HG03060 (cell line): ENCODE measurements around the gene CPLX4.

ENCODE experiments used
- ATAC-seq: cut with Tn5 transposase; IDR thresholded peaks from one replicate; pipeline ENCODE4 v1.9.1; 2021; ENCODE audit warnings: low read depth, moderate number of reproducible peaks; ENCODE audit not compliant: unreplicated experiment

CPLX4 gene, protein sequence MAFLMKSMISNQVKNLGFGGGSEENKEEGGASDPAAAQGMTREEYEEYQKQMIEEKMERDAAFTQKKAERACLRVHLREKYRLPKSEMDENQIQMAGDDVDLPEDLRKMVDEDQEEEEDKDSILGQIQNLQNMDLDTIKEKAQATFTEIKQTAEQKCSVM

DNA sequence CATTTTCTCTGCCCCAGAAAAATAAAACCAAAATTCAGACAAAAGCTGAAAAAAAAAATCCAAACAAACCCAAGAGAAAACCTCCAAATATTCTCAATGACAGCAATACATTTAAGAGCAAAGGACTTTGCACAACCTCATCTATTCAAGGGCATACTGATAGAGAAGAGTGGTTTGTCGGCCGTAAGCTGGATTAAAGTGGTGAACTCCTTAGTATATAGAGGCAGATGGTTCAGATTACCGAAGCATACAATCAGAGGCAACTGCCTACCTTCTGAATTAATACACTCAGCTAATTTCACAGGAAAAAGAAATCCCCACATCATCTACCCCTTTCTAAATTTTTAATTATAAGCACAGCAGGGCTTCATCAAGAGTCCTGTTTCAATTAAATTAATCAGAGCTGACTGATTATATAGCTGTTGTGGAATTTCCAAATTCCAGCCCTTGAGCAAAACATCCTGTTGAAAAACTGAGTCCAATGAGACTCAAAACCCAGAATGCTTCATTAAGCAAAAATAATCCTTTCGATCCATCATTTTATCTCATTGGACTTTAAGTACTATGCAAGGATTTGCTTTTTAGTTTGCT is at the start of gene CPLX4:
CPLX4 (minus strand) TSS at position 190 of the 591 bp plus-strand sequence; CDS start at position 3, 187 bp downstream.
- ATAC-seq: no peak

DNA sequence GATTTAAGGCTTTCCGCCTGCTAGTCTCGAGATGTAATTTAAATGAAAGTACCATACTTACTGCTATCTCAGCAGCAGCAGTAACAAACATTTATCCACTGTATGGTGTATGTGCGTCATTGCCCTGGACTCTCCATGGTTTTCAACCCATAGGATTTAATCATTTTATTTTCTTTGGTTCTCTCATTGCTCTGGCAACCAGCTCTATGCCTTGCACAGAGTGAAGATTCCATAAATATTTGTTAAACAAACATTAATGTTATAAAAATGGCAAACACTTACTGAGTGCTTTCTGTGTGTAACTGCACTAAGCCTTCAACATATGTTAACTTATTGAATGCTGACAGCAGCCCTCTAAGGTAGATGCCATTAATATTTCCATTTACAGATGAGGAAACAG is 41.9 kb upstream of the CPLX4 start:
- no peak for ATAC-seq

DNA sequence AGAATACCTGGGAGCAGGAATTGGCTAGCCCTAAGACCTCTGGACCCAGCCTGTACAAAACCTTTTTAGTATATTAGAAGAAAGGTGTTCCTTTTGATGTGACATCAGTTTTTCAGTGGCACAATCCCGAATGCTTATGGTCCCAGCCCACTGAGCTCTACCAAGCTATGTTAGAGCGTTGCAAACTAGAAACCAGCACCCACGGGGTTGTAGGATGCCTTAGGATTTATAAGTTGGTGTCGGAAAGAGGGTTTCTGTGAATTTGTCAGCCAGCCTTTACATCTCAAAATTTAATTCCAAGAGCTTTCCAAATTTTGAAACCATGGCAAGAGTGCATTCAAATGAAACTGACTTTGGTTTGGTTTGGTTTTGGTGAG is 41.1 kb upstream of the CPLX4 start:
- peak; percentile 8 for ATAC-seq

DNA sequence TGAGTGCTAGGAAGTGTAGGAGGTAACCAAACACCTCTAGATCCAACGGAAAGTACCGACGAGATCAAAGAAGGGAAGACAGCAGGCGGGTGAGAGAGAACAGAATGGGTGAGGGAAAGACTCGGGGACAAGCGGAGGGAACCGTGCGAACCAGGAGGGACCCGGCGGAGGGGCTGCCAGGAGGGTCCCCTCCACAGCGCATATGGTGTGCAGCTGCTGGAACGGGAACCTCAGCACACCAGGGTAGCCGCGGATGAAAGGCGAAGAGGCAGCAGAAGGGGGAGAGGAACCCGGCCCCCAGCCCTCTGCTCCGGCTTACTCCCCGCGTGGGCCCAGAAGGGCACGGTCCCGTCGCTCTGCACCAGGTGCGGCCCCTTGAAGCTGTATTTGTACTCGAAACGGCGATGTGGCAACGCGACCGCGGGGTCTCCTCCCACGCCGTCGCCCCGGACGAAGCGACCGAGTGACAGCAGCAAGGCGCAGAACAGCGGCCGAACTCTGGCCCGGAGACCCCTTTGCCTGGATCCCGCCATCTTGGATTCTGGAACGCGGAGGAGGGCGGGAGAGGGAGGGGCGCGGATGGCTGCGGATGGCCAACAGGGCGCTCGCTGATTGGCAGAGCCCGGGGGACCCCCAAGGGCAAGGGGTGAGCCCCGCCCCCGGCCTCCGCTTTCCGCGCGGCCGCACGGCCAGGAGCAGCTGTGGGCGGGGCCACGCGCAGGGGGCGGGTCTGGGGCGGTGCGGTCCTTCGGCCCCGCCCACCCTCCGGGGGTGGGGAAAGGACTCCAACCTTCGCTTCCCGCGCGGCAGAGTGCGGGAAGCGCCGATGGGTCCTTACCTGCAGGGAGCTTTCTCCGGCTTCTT is 40.5 kb upstream of the CPLX4 start, which contains the start of gene LMAN1:
LMAN1 (minus strand) TSS at position 554 of the 864 bp plus-strand sequence; CDS start at position 533, 21 bp downstream.
- peak; percentile 70 for ATAC-seq

DNA sequence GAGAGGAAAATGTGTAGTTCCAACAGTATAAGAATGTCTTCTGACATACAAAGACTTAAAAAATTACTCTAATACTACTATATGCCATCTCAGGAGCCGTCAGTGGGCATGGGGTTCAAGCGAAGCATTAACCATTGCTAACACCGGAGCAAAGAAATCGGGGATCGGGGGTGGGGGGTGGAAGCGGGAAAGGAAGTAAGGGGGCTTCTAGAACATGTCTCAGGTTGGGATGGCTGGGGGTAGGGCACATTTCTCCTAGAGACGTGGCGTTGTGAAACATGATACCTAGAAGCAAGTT is 39.9 kb upstream of the CPLX4 start:
- ATAC-seq: no peak

DNA sequence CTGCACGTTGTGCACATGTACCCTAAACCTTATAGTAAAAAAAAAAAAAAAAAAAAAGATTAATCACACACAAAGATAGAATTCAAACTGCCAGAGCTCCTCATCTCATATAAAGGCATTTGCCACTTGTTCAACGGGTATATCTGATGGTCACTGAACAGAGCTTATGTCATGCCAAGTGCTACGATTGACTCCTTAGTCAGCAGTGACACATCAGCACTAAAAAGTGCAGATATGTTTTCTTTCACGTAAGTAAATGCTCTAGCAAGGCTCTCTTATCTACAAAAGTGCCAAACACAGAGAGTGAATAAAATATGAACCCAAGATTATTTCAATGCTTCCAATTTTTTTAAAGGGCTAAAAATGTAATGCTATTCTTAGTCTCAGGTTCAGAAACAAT is 39.5 kb upstream of the CPLX4 start:
- no peak for ATAC-seq

DNA sequence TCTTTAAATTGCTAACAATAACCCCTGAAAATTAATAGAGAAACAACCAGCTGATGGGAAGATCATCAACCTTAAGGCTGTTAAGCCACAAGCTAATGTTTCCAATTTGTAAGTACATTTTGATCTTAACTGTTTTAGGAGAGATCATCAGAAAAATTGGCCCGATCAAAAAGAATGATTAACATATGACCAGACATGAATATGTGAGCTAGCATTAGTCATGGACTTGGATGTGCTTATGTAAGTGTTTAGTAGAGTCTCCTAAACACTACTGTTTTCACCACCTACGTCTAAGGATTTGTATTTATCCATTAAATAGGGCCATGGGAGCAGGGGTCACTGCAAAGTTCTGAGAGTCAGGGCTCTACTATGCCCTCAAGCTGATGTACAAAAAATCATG is 36.3 kb upstream of the CPLX4 start:
- no peak for ATAC-seq

DNA sequence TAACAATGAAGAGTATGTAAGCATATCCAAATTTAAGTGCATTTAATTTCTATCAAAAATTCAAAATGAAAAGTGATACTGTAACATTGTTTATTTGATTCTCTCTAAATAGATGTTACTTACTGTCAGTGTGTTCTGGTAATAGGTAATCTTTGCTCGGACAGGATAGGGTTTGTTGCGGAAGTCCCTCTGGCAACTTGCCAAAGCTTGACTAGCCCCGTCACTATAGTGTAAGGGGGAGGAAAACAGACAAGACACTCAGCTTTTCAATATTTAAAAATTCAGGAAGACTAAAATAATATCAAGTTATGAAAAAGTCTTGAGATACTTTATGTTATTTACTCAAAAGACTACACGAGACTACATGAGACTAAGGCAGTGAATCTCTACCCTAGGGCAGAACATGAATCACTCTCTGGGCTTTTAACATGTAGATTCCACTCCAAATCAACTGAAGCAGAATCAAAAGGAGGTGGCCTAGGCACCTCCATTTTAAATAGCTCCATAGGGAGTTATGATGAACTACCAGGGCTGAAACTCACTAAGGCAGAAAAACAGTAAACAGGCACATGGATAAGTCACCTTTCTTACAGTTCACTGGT is 34.7 kb upstream of the CPLX4 start:
- ATAC-seq: no peak

DNA sequence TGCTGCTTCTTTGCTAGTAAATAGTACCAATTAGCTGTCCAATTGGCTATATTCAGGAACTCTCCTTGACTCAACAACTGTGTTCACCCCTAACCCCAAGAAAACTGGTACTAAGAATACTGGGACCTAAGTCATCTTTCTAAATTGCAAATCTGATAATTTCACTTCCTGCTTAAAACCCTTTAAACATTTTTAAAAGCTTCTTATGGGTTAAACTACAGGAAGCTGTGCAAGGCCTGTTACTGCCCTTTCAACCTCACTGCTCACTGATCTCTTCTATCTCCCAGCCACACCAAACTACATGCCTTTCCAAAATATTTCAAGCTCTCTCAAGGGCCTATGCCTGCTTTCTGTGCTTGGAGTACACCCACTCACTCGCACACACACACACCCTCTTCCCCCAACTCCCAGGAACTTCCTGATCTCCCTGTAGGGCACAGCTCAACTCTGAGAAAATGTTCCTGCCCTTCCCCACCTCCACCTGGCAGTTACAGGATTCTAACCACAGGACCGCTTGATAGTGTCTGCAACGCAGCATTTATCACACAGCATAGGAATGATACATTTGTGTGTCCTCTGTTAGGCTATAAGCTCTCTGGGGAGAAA is 33.9 kb upstream of the CPLX4 start:
- ATAC-seq: no peak

DNA sequence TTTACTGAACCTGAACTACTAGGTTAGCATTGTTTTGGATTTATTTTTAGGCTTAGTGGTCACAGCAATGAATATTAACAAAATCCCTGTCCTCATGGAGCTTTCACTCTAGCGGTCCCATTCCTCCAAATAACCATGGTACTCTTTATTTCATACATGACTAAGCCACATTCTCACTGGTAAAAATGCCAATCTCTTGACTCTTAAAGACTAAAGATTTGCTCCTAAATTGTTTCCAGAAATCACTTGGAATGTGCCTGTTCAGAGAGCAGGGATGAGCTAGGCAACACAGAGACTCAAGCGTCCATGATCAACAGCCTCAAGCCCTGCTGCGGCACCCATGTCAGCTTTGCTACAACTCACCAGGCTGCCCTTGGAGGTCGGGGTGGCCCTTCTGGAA is 27.1 kb upstream of the CPLX4 start:
- no peak for ATAC-seq

DNA sequence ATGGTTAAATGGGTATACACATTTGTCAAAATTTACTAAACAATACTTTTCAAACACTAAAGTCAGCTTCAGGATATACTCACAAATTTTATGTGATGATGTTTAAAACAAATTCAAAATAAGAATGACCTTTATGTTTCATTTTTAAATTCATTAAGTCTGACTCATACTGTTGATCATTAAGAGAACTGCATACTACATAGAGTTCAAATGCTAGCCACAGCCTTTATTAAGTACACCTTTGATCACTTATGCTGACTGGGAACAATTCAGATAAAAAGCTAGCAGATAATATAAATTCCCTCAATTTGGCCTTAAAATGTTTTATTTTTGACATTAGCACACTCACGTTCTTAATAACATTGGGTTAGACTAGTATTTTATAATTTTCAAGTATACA is 26.5 kb upstream of the CPLX4 start:
- ATAC-seq: no peak

DNA sequence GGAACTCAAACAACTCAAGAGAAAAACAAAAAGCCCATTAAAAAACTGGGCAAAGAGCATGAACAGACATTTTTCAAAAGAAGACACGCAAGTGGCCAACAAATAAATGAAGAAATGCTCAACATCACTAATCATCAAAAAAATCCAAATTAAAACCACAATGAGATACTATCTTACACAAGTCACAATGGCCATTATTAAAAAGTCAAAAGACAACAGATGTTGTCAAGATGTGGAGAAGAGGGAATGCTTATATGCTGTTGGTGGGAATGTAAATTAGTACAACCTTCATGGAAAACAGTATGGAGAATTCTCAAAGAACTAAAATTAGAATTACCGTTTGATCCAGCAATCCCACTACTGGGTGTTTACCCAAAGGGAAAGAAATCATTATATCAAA is 25.5 kb upstream of the CPLX4 start:
- no peak for ATAC-seq

DNA sequence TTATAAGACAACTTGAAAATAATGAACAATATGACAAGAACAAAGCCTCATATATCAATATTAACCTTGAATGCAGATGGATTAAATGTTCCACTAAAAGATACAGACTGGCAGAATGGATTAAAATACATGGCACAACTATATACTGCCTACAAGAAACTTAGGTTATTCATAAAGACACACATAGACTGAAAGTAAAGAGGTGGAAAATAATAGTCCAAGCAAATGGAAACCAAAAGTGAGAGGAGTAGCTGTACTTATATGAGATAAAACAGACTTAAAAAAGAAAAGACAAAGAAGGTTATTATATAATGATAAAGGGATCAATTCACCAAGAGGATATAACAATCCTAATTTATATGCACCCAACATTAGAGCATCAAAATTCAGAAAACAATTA is 22.4 kb upstream of the CPLX4 start:
- no peak for ATAC-seq

DNA sequence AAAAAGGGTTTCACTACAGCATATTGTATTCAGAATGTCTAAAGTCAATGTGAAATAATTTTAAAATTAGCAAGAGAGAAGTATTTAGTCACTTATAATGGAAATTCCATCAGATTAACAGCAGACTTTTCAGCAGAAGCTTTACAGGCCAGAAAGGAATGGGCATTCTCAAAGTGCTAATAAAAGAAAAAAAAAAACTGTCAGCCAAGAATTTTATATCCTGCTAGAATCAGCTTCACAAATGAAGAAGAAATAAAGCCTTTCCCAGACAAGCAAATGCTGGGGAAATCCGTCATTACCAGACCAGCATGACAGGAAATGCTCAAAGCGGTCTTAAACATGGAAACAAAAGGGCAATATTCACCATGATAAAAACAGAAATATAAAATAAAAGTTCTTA is 21.9 kb upstream of the CPLX4 start:
- ATAC-seq: no peak

DNA sequence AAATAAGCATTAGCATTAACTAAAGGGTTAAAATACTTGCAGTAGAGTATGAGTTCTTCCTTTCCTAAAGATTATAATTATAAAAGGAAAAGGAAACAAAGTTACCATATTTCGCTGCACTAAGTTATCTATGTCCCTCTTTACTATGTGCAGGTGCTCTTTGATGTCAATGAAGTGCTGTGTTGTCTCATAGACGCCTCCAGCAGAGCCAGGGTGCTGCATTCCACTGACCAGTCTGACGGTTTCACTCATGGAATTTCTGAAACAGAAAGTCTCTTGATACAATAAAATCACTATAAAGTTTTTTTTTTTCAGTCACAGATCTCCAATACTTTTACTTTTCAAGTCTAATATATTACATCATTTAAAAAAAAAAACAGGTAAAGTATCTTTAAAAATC is 14.5 kb upstream of the CPLX4 start:
- ATAC-seq: no peak

DNA sequence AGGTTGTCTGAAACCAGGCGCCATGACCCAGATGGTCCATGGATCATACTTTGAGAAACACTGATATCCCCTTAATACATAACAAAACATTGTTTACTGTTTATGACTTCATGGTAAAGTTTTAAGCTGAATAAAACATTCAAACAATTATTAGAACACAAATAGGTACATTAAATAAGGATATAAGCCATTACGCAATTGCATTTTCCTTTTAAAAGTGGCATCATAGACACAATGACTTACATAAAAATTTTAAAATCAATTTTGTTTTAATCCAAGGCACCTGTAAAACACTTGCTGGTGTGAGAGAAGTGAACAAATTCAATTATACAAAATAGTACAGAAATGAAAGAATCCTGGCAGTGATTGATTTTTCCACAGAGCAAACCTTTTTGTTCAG is 10.2 kb upstream of the CPLX4 start:
- ATAC-seq: no peak

DNA sequence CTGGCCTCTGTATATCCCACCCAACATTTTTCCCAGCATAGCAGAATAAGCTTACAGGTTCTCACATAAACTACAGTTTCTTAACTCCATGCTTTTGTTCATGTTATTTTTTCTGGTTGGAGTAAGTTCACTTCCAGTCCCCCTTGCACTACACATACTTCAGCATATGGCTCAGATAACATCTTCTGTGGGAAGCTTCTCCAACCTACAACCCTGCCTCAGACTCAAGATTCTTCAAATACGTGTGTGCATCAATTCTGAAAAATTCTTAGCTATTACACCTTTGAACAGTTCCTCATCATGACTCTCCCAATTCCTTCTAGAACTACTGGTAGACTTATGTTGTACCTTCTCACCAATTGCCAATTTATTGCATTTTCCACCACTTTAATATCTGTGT is 7.5 kb upstream of the CPLX4 start:
- no peak for ATAC-seq

DNA sequence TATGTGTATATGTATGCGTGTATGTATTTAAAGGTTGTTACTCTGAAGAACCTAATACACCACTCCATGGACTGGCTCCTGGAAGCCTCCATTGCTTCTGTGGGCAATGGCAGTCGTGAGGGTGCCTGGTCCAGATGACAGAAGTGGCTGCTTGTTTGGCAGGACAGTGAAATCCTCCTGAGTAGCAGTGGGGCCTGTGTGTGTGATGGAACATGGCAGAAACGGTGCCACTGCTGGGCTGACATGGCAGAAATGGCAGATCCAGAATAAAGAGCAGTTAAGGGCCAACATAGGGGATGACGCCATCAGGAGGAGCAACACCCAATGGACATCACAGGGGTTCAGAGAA is 6.1 kb upstream of the CPLX4 start:
- no peak for ATAC-seq

DNA sequence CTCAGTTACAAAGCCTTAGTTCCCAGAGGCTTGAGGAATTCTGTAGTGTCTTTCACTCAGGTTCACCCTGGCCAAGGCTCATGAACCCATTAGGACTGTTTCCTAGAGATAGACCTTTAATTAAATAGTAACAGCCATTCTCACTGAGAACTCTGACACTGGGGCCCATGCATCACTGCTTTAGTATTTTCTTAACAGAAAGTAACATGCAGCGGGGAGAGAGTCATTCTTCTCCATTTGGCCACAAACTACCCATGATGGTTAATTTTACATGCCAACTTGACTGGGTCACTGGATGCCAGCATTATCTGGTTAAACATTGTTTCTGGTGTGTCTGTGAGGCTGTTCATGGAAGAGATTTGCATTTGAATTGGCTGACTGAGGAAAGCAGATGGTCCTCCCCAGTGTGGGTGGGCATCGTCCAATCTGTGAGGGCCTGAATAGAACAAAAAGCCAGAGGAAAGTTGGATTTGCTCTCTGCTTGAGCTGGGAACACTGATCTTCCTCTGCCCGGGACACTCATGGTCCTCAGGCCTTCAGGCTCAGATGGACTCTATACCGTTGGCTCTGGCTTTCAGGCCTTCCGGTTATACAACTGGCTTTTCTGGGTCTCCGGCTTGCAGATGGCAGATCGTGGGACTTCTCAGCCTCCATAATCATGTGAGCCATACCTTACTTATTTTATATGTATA is 5.6 kb upstream of the CPLX4 start:
- ATAC-seq: no peak

DNA sequence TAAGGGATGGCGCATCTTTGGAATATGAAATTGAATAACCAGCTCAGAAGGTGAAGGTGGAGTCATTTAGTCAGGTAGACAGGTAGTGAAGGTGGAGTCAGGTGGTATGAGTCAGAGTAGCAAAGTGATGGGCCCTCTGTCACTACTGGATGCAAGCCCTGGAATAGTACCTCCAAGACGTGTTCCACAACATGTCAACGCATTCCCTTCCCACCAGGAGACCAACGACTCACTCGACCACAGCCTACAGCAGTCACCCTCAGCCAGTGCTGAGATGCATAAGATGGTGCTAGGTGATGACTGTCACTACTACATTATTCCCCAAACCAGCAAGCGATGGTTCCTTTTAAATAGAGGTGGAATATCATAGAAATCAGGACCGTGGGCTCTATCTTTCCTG is 6.8 kb downstream of the CPLX4 start:
- no peak for ATAC-seq

DNA sequence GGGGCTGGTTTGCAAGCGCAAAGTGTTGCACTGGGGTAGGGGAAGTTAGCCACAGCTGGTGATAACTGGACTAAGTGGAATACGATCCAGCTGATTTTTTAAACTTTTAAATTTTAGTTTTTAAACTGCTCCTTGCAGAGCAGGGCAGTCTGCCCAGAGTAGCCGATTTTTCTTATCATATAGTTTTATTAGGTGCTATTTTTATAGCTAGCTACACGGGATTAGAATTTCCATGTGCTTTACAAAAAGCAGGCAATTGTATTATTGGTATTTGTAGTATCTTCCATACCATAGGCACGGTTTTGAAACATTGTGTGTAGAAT is 9.6 kb downstream of the CPLX4 start:
- no peak for ATAC-seq
